Measurements from ENCODE around the gene INPP5A.

- TF ChIP-seq CTCF (IDR thresholded peaks at IDR 0.05 in 2 of 3, conservative IDR thresholded peaks at IDR 0.05 in 1 of 3; ENCODE audit: control insufficient read depth in 2 of 3, extremely low read depth in 1 of 3, insufficient read depth in 1 of 3, low read depth in 3 of 3, low read length in 3 of 3) (no peak), RCOR1 (conservative IDR thresholded peaks at IDR 0.05; ENCODE audit: low read depth, low read length) (no peak), POU2F2 (IDR thresholded peaks at IDR 0.05; ENCODE audit: borderline replicate concordance, low read depth, low read length) (no peak), HCFC1 (IDR thresholded peaks at IDR 0.05; ENCODE audit: low read length) (no peak), POLR2A (IDR thresholded peaks at IDR 0.05; ENCODE audit: low read depth, low read length) (no peak), IRF3 (IDR thresholded peaks at IDR 0.05) (no peak), ZNF207 (IDR thresholded peaks at IDR 0.05; ENCODE audit: borderline replicate concordance) (no peak), TBL1XR1 (IDR thresholded peaks at IDR 0.05; ENCODE audit: low read depth, low read length) (no peak), RBBP5 (conservative IDR thresholded peaks at IDR 0.05) (no peak), TAF1 (IDR thresholded peaks at IDR 0.05; ENCODE audit: borderline replicate concordance, low read depth, low read length) (no peak), ESRRA (IDR thresholded peaks at IDR 0.05; ENCODE audit: low read length) (no peak)
Observed at GRCh38 chr10:132698761-132699391, 161.3 kb downstream of the INPP5A start.

Measured in GM12878 (cell line).